Measurements from ENCODE around the gene PPP2R2C. TPM values are rescaled to one million over a fixed set of nuclear protein-coding genes. Genes with fewer than 3 reads are reported as not detected.

The PPP2R2C gene
- total RNA-seq, 2 experiments from 2014 or later = not detected

- no peaks in the 10 kb centered on the region for H3K9me3 Mint-ChIP-seq
- H3K27me3 Mint-ChIP-seq = peaks cover 7% of the 10 kb centered on the region
- CTCF ChIA-PET = interaction anchor here (1.1 to 1.5 kb wide), 2 partner anchors 31 to 35 kb away, joined by 3 read pairs; no protein-coding TSS in a partner anchor
- no peak overlapping the region for H3K4me3 Mint-ChIP-seq
- no peaks in the 10 kb centered on the region for H3K36me3 Mint-ChIP-seq
- no peaks in the 10 kb centered on the region for H3K4me1 Mint-ChIP-seq (ENCODE audit: low read depth)
- no peak for DNase-seq
- POLR2A ChIA-PET = no interaction called here
- intact Hi-C loops (cut with micrococcal nuclease) = no loop called here
- no peak overlapping the region for H3K27ac Mint-ChIP-seq
These were observed 110.0 kb downstream of the PPP2R2C start for GRCh38 chr4:6362243-6362885.

GRCh38 chr4:6361076-6361784 lies 111.2 kb downstream of the PPP2R2C start:
- CTCF ChIA-PET = interaction anchor here (1.5 kb wide), 1 partner anchor 29 kb away, joined by 3 read pairs; no protein-coding TSS in a partner anchor

DNA sequence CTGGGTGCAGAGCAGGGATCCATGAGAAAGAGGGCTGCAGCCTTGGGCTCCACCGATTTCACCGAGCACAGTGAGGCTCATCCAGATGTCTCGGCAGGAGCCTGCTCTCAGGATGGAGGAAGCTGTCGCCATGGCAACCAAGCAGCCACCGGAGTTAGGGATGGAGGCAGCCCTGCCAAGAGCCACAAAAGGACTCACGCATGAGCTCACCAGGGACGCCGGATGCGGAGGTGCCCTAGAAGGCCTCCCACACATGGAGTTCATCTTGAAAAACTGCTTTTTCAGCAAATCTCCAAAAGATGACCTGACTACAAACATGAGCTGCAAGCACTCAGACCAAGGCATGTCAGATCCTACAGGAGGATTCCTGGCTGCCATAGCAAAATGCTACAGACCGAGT lies 112.0 kb downstream of the PPP2R2C start:
- H3K4me1 Mint-ChIP-seq (ENCODE audit: low read depth) = no peaks in the 10 kb centered on the region
- H3K9me3 Mint-ChIP-seq = no peaks in the 10 kb centered on the region
- ChIA-PET CTCF (interaction anchor here (1.0 kb wide), 1 partner anchor 29 kb away, joined by 3 read pairs; no protein-coding TSS in a partner anchor), POLR2A (no interaction called here)
- no peak overlapping the region for H3K27ac Mint-ChIP-seq
- intact Hi-C loops (cut with micrococcal nuclease) = no loop called here
- DNase-seq = no peak
- peaks cover 7% of the 10 kb centered on the region for H3K27me3 Mint-ChIP-seq
- H3K36me3 Mint-ChIP-seq = no peaks in the 10 kb centered on the region
- H3K4me3 Mint-ChIP-seq = no peak overlapping the region

More at GRCh38 chr4:6361076-6361784, 111.2 kb downstream of the PPP2R2C start:
- Mint-ChIP-seq H3K27me3 (peaks cover 7% of the 10 kb centered on the region), H3K9me3 (no peaks in the 10 kb centered on the region), H3K4me1 (ENCODE audit: low read depth) (no peaks in the 10 kb centered on the region), H3K4me3 (no peak overlapping the region), H3K27ac (no peak overlapping the region), H3K36me3 (no peaks in the 10 kb centered on the region)
- POLR2A ChIA-PET = no interaction called here
- intact Hi-C loops (cut with micrococcal nuclease) = no loop called here
- no peak for DNase-seq

- intact Hi-C loops (cut with micrococcal nuclease) = no loop called here
- Mint-ChIP-seq H3K4me3 (no peak overlapping the region), H3K27me3 (peaks cover 9% of the 10 kb centered on the region), H3K4me1 (ENCODE audit: low read depth) (no peaks in the 10 kb centered on the region), H3K9me3 (no peaks in the 10 kb centered on the region), H3K36me3 (no peaks in the 10 kb centered on the region), H3K27ac (no peak overlapping the region)
- DNase-seq = no peak
- POLR2A ChIA-PET = no interaction called here
- CTCF ChIA-PET = interaction anchor here (1.0 kb wide), 1 partner anchor 29 kb away, joined by 3 read pairs; no protein-coding TSS in a partner anchor
These were observed 112.7 kb downstream of the PPP2R2C start for GRCh38 chr4:6359536-6360308.

DNA sequence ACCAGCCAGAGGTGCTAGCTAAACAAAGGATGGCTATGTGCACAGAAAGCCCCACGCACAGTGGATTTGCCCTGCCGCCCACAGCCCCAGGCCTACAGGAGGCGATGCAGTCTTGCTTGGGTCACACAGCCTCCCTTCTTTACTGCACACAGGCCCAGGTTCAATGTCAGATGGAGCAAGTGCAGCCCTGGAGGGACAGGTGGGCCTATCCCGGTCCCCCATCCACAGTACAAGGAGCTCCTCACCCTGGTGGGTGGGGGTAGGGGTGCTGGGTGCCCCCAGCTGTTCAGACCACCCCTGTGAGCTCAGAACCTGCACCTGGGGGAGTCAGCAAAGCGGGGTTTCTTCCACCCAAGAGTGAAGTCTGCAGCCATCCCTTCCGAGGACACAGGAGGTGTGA lies 114.9 kb downstream of the PPP2R2C start:
- no peaks in the 10 kb centered on the region for H3K36me3 Mint-ChIP-seq
- no peak overlapping the region for H3K27ac Mint-ChIP-seq
- peaks cover 13% of the 10 kb centered on the region for H3K27me3 Mint-ChIP-seq
- H3K9me3 Mint-ChIP-seq = no peaks in the 10 kb centered on the region
- intact Hi-C loops (cut with micrococcal nuclease) = no loop called here
- no peak overlapping the region for H3K4me3 Mint-ChIP-seq
- DNase-seq = no peak
- ChIA-PET POLR2A (no interaction called here), CTCF (no interaction called here)
- no peaks in the 10 kb centered on the region for H3K4me1 Mint-ChIP-seq (ENCODE audit: low read depth)

DNA sequence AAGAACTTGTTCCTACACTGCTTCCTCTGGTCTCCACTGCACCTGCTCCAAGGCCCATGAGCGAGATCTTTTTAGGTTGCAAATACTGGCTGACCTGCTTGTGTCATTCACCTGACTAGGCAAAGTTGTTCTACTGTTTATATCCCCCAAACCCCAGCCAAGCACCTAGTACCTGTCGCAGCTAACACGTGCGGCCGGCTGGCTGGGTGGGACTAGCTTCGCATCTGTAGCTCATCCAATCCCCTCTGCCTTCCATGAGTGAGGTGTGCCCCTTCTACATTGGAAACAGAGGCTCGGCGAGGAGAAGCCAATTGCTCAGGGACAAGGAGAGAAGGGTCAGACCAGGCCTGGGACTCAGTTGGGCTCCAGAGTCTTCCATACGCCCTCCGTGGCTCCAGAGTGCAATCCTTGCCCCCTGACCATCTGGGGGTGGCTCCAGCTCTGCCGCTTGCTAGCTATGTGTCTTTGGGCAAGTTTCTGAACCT lies 116.3 kb downstream of the PPP2R2C start:
- no peaks in the 10 kb centered on the region for H3K9me3 Mint-ChIP-seq
- intact Hi-C loops (cut with micrococcal nuclease) = no loop called here
- no peak overlapping the region for H3K27ac Mint-ChIP-seq
- DNase-seq = no peak
- H3K36me3 Mint-ChIP-seq = no peaks in the 10 kb centered on the region
- peaks cover 13% of the 10 kb centered on the region for H3K27me3 Mint-ChIP-seq
- POLR2A ChIA-PET = no interaction called here
- no peaks in the 10 kb centered on the region for H3K4me1 Mint-ChIP-seq (ENCODE audit: low read depth)
- no peak overlapping the region for H3K4me3 Mint-ChIP-seq
- CTCF ChIA-PET = no interaction called here

- H3K27ac Mint-ChIP-seq = no peak overlapping the region
- H3K27me3 Mint-ChIP-seq = peaks cover 13% of the 10 kb centered on the region
- POLR2A ChIA-PET = no interaction called here
- no peaks in the 10 kb centered on the region for H3K4me1 Mint-ChIP-seq (ENCODE audit: low read depth)
- DNase-seq = no peak
- intact Hi-C loops (cut with micrococcal nuclease) = no loop called here
- CTCF ChIA-PET = no interaction called here
- no peak overlapping the region for H3K4me3 Mint-ChIP-seq
- H3K36me3 Mint-ChIP-seq = no peaks in the 10 kb centered on the region
- no peaks in the 10 kb centered on the region for H3K9me3 Mint-ChIP-seq
These were observed 117.4 kb downstream of the PPP2R2C start for GRCh38 chr4:6355052-6355451.

GRCh38 chr4:6354626-6355025 lies 117.8 kb downstream of the PPP2R2C start:
- Mint-ChIP-seq H3K4me1 (ENCODE audit: low read depth) (no peaks in the 10 kb centered on the region), H3K9me3 (no peaks in the 10 kb centered on the region), H3K27ac (no peak overlapping the region), H3K36me3 (no peaks in the 10 kb centered on the region), H3K4me3 (no peak overlapping the region), H3K27me3 (peaks cover 13% of the 10 kb centered on the region)
- no peak for DNase-seq
- POLR2A ChIA-PET = no interaction called here
- intact Hi-C loops (cut with micrococcal nuclease) = no loop called here
- CTCF ChIA-PET = no interaction called here

DNA sequence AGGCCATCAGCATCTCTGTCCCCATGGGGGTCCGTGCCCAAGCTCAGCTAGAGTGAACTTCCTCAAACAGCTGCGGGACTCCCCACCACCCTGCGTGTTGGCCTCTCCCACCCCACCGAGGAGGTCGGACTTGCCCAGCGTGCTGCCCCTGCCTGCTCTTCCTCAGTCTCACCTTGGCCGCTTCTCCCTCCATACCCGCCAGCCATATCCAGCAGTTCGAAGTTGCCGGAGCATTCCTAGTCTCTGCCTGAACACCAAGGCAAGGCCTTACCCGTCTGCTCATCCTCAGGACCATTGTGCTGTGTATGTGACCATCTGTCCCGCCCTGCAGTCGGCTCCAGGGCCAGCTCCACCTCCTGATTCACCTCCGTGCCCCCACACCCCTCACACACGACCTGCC lies 118.3 kb downstream of the PPP2R2C start:
- no peak for DNase-seq
- CTCF ChIA-PET = no interaction called here
- Mint-ChIP-seq H3K27me3 (peaks cover 13% of the 10 kb centered on the region), H3K27ac (no peak overlapping the region), H3K4me1 (ENCODE audit: low read depth) (no peaks in the 10 kb centered on the region), H3K36me3 (no peaks in the 10 kb centered on the region), H3K9me3 (no peaks in the 10 kb centered on the region), H3K4me3 (no peak overlapping the region)
- intact Hi-C loops (cut with micrococcal nuclease) = no loop called here
- POLR2A ChIA-PET = no interaction called here

GRCh38 chr4:6352031-6352692 lies 120.3 kb downstream of the PPP2R2C start:
- H3K4me1 Mint-ChIP-seq (ENCODE audit: low read depth) = no peaks in the 10 kb centered on the region
- CTCF ChIA-PET = interaction anchor here (1.6 kb wide), 1 partner anchor 21 kb away, joined by 4 read pairs; no protein-coding TSS in a partner anchor
- no peak for DNase-seq
- intact Hi-C loops (cut with micrococcal nuclease) = no loop called here
- peaks cover 13% of the 10 kb centered on the region for H3K27me3 Mint-ChIP-seq
- H3K27ac Mint-ChIP-seq = no peak overlapping the region
- POLR2A ChIA-PET = no interaction called here
- no peaks in the 10 kb centered on the region for H3K36me3 Mint-ChIP-seq
- no peak overlapping the region for H3K4me3 Mint-ChIP-seq
- no peaks in the 10 kb centered on the region for H3K9me3 Mint-ChIP-seq

DNA sequence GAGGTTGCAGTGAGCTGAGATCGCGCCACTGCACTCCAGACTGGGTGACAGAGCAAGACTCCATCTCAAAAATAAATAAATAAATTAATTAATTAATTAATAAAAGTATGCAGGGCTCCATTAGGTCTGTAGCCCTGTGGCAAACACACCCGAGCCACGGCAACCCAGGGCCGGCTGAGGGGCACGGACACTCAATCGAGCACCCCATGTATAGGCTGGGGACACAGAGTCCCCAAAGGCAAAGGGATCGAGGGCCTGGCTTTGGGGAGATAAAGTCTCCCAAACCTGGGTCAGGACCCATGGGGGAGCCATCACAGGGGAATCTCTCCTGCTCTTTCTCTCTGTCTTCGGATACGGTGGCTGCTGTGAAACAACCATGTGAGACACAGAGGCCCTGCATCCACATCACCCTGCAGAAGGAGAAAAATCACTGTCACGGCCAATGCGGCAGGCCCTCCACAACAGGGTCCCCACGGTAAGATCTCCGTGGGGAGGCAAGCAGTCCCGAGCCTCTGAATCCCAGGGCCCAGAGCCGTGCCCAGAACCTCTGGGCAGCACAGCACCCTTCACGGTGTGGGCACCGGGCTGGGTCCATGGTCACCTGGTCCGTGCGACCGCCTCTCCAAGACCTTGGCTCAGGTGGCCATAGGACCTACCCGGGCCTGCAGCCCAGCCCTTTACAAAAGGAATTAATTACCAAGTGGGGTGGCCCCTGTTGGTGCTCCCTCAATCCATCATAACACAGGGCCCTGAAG lies 121.0 kb downstream of the PPP2R2C start:
- no peaks in the 10 kb centered on the region for H3K9me3 Mint-ChIP-seq
- intact Hi-C loops (cut with micrococcal nuclease) = no loop called here

More for the DNA sequence above, 121.0 kb downstream of the PPP2R2C start:
- no peak overlapping the region for H3K4me3 Mint-ChIP-seq
- H3K27ac Mint-ChIP-seq = no peak overlapping the region
- H3K4me1 Mint-ChIP-seq (ENCODE audit: low read depth) = no peaks in the 10 kb centered on the region
- no peak for DNase-seq
- ChIA-PET CTCF (interaction anchor here (1.6 kb wide), 1 partner anchor 20 kb away, joined by 4 read pairs; no protein-coding TSS in a partner anchor), POLR2A (no interaction called here)
- H3K27me3 Mint-ChIP-seq = peaks cover 13% of the 10 kb centered on the region
- H3K36me3 Mint-ChIP-seq = no peaks in the 10 kb centered on the region
